HG02884 (cell line): ENCODE data around the gene GOLGA7B.

Experiments
- ATAC-seq: cut with Tn5 transposase; IDR thresholded peaks from one replicate; pipeline ENCODE4 v1.9.1; 2021; ENCODE audit warnings: mild to moderate bottlenecking, moderate library complexity; ENCODE audit not compliant: unreplicated experiment

The GOLGA7B gene

DNA sequence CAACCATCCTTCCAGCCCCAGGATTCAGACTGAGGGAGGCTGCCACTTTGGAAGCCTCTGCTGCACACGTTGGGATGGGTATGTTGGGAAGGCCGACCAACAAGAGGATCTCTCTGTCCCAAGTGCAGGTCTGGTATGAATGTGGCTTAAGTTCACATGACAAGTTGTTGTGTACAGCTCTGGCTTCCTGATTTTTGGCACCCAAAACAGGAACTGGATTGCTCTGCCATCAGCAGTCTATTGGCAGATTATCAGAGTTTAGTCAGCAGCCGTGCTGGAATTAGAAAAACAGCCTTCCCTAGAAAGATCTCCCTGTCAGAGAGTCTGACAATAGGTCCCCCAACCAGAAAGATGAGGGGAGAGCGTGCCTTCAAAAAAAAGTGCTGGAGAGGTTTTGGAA lies 66.9 kb downstream of the GOLGA7B start:
- no peak for ATAC-seq

GRCh38 chr10:97919012-97919411 lies 69.4 kb downstream of the GOLGA7B start:
- ATAC-seq, result no peak

GRCh38 chr10:97920865-97921264 lies 71.2 kb downstream of the GOLGA7B start:
- ATAC-seq, result no peak
